ENCODE data around the gene SUGCT.

GRCh38 chr7:40622941-40623501 is 488.2 kb downstream of the SUGCT start:
- TF ChIP-seq CTCF (conservative IDR thresholded peaks at IDR 0.05; ENCODE audit: low read length) (no peak), EZH2phosphoT487 (IDR thresholded peaks at IDR 0.05; ENCODE audit: borderline replicate concordance) (no peak)
